Ecto neural progenitor cell (in vitro differentiated cells): ENCODE data around the gene NBPF20.
"Not testable (repeated sequence)": the region's sequence is repeated elsewhere in the genome, so short reads cannot be mapped to it uniquely, and the experiment has no call there.

Source experiments
- DNase-seq: peaks from one replicate; pipeline ENCODE4 v3.0.0-alpha.2; 2018; ENCODE audit warnings: low spot score

Gene NBPF20

GRCh38 chr1:145424612-145425435 lies 579 bp downstream of the NBPF20 start:
- not testable (repeated sequence) for DNase-seq

- DNase-seq: not testable (repeated sequence)
Measured at GRCh38 chr1:145415149-145415548, 10.3 kb downstream of the NBPF20 start.

- not testable (repeated sequence) for DNase-seq
Measured at GRCh38 chr1:145407266-145407665, 18.1 kb downstream of the NBPF20 start.

- not testable (repeated sequence) for DNase-seq
Measured at GRCh38 chr1:145404949-145405348, 20.5 kb downstream of the NBPF20 start.

- DNase-seq: not testable (repeated sequence)
Measured at GRCh38 chr1:145400701-145401100, 24.7 kb downstream of the NBPF20 start.
